ENCODE data around the gene AP2B1. TPM values are rescaled to one million over a fixed set of nuclear protein-coding genes. Genes with fewer than 3 reads are reported as not detected.
"Not testable (repeated sequence)": the region's sequence is repeated elsewhere in the genome, so short reads cannot be mapped to it uniquely, and the experiment has no call there.

AP2B1 gene
- total RNA-seq, 2 donors from 2014 or later = 154 to 190 TPM

DNA sequence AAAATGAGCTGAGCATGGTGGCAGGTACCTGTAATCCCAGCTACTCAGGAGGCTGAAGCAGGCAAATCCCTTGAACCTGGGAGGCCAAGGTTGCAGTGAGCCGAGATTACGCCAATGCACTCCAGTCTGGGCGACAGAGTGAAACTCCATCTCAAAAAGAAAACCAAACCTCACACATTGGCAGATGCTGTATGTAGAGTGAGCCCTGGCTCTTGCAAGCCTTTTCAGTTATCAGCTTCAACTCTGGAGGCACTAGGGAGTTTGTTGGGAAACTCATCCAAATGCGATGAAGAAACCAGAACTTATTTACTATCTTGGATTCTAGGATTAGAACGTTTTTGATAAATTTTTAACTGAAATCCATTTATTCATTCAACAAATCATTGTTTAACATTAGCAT is 87.4 kb downstream of the AP2B1 start:
- intact Hi-C loops (cut with DNase I, micrococcal nuclease) = no loop called here
- no peak for ATAC-seq
- no peak for DNase-seq

DNA sequence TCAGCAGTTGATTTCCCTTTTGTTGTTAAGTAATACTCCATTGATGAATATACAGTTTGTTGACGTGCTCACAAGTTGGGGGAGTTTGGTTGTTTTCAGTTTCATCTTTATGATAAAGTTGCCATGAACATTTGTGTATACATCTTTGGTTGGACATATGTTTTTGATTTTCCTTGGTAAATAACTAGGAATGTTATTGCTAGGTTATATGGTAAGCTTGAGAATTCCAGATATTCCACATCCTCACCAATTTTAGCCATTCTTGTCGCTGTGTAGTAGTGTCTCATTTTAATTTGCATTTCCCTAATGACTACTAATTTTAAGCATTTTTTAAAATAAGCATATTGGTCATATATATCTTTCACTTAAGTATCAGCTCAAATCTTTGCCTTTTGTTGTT is 89.3 kb downstream of the AP2B1 start:
- no peak for ATAC-seq
- intact Hi-C loops (cut with DNase I, micrococcal nuclease) = no loop called here
- no peak for DNase-seq

DNA sequence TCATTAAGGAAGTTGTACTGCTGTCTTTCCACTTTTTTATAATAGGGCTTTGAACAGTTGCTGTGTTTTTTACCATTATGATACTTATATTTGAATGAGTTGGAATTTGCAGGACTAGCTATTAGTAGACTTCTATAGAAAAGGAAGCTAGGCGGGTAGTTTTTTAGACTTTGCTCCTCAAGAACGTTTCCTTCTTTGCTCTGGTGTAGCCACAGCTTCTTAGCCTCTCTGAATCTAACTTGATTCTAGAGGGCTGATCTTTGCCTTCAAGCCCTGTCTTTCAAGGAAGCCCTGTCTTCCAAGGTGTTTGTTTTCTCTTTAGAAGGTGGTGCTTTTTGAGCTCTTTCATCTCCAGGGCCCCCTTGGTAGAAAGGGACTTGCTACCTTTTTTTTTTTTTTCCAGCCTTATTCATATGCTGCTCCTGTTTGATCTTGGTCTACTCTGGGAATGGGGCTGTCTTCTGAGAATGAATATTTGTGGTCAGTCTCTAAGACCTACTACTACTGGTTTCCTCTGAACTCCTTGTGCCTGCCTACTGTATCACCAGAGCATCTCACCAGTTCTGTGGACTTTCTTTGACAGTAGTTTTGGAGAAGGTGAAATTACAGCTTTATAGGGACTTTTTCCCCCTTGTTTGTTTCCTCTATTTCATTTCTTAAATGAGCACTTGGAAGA is 92.0 kb downstream of the AP2B1 start:
- intact Hi-C loops (cut with DNase I, micrococcal nuclease) = no loop called here
- peak; percentile 79 for ATAC-seq
- DNase-seq = no peak

DNA sequence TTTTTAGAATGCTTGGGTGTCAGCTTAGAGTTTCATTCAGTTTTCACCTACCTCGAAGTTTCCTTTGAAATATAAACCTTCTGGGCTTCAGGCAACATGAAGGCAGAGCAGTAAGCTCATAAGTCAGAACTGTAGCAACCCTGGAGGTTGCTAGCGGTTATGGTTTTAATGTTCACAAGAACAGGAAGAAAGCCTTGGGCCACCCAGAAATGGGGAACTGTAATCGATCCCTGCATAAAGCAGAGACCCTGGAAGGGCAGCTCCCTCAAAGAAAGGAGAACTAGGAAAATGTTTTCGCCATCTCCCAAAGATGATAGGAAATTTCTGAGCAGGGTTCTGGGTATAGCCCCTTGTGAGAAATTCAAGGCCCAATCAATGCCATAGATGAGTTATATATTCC is 96.5 kb downstream of the AP2B1 start:
- no peak for ATAC-seq

DNA sequence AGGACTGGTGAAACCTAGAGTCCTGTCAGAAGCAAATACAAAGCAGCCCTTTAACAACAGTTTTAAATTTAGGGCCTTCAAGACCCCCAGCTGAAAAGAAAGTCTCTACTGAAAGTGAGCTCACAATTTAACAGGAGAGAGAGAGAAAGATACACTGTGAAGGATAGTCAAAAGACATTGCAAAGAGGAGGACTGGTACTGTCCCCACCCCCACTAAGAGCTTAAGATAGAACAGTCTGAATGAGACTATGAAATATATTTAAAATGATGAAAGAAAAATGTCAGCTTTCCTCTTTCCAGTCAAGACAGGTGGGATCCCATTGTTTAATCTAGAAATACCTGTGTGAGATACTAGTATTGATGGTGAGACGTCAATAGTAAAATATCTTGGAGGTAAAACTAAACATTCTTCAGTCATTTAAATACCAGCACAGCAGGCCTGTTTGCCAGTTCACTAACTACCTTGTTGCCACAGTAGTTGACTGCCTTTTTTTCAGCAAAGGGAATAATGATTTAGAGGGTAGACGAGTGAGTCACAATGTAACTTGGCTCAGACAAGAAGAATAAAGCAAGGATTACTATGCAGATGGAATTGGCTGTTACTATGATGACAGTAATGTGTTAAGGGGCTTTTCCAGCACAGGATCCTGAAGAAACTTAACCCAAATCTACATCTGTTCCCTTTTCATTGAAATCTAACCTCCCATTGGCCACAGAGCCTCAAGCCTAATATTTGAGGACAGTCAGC is 97.1 kb downstream of the AP2B1 start:
- ATAC-seq = no peak
- no peak for DNase-seq
- intact Hi-C loops (cut with DNase I, micrococcal nuclease) = no loop called here

More for the DNA sequence above, 96.5 kb downstream of the AP2B1 start:
- DNase-seq = no peak
- intact Hi-C loops (cut with DNase I, micrococcal nuclease) = no loop called here

DNA sequence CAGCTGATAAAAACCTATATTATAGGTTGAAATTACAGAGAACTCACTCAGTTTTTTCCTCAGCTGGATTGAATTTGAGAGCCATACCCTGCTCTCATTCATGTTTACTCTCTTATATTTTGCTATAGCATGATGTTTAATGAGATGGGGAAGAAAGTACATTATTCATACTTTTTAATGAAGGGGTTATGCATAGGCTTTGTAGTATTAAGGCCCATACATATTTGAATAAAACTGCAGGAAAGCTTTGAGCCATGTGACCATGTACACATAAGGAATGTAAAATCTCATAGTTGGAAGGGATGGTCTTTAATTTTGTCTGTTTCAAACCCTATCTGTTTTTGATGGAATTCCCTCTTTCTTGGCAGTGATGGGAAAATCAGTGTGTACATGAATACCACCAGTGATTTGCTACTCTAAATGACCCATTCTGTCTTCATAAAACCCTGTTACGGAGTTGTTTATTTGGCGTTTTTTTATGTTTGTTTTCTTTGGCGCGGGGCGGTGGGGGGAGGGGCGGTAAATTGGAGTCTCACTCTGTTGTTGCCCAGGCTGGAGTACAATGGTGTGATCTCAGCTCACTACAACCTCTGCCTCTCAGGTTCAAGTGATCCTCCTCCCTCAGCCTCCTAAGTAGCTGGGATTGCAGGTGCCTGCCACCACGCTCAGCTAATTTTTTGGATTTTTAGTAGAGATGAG is 105.5 kb downstream of the AP2B1 start:
- intact Hi-C loops (cut with DNase I, micrococcal nuclease) = no loop called here
- DNase-seq (no peak), ATAC-seq (no peak)

DNA sequence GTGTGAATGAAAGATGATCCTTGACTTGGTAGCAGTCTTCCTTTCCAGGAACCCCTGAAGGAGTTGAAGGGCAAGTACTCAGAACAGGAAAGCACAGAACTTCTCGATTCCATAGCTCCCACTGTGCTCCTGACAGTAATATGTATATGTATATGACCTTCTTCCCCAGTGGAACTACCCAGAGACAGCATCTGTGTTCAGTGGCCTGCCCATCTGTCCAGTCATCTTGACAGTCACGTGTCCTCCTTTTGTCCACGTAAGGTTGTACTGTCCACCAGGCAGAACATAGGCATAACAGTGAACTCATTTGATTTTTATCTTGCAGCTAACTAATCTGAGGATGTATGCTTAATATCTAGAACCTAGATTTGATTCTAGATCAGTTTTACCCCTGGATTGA is 106.5 kb downstream of the AP2B1 start:
- intact Hi-C loops (cut with DNase I, micrococcal nuclease) = no loop called here
- DNase-seq = no peak
- ATAC-seq = no peak

DNA sequence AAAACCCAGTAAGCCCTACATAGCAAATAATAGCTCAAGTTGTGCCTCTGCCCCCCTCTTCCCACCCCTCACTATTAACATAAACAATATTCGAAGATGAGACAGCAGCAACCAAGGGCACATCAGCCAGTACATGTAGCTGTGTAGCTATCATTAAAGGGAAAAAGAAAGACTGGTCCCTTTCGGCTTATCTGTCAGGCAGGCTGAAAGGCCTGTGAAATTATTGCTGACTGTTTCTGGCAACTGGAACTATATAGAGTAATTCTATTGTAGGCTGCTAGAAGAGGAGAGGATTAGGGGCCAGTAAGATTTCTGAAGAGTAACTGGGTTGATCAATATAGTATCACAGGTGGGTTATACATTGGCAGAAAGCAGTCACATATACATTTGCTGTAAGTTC is 107.8 kb downstream of the AP2B1 start:
- DNase-seq (no peak), ATAC-seq (no peak)
- intact Hi-C loops (cut with DNase I, micrococcal nuclease) = no loop called here

DNA sequence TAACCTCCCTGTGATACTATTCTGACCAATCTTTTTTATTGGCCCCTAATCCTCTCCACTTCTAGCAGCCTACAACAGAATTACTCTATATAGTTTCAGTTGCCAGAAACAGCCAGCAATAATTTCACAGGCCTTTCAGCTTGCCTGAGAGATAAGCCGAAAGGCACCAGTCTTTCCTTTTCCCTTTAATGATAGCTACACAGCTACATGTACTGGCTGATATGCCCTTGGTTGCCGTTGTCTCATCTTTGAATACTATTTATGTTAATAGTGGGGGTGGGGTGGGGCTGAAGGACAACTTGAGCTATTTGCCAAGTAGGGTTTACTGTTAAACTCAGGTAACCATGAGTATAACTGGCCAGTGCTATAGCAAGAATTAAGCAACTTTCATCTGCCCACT is 108.5 kb downstream of the AP2B1 start:
- DNase-seq (no peak), ATAC-seq (peak; percentile 56)
- intact Hi-C loops (cut with DNase I, micrococcal nuclease) = no loop called here

DNA sequence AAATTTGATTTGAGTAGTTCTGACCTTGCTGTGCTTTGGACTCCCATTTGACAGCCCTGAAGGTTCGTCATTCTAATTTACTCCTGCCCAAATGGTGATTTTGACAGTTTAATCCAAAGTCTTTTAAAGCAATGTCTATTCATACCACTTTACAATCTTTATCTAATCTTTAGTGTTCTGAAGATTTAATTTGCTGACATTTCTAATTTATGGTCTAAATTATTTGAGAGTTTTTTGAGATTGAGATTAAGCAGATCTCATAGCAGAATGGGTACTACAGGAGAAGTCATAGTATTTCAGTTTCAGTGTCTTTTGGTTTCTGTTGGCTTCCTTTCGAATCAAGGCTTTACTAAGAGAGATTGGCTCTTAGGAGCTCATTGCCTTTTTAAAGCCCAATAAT is 111.7 kb downstream of the AP2B1 start:
- ATAC-seq = no peak
- intact Hi-C loops (cut with DNase I, micrococcal nuclease) = no loop called here

DNA sequence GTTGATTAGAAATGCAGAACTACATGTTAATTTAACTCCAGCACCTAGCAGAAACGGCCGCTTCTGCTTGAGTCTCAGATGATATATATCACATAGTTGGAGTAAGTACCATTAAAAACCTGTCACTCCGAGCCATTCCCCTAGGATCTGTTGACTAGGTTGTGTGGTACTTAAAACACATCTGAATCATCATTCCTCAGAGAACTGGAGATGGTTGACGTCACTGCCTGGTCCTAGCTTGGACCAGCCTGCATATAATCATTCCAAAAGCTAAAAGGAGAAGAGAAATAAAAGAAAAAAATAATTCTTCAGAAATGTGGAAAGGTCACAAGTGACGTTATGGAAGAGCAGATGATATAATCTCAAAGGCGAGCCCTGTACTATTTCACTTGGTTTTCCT is 113.0 kb downstream of the AP2B1 start:
- intact Hi-C loops (cut with DNase I, micrococcal nuclease) = no loop called here
- no peak for ATAC-seq
- no peak for DNase-seq

More for the DNA sequence above, 111.7 kb downstream of the AP2B1 start:
- DNase-seq = no peak

DNA sequence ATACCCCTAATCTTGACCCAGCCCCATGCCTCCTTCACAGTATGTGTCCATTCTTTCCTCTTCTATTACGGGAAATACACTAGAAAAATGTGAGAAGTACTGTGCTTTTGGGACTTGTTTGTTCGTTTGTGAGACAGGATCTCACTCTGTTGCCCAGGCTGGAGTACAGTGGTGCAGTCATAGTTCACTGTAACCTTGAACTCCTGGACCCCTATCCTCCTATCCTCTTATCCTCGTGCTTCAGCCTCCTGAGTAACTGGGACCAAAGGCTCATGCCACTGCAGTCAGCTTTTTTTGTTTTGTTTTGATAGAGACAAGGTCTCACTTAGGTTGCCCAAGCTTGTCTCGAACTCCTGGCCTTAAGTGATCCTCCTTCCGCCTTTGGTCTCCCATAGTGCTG is 114.4 kb downstream of the AP2B1 start:
- intact Hi-C loops (cut with DNase I, micrococcal nuclease) = no loop called here

DNA sequence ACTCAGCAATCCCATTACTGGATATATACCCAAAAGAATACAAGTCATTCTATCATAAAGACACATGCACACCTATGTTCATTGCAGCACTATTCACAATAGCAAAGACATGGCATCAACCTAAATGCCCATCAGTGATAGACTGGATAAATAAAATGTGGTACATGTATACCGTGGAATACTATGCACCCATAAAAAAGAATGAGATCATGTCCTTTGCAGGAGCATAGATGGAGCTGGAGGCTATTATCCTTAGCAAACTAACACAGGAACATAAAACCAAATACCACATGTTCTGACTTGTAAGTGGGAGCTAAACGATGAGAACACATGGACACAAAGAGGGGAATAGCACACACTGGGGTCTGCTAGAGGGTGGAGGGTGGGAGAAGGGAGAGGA is 116.2 kb downstream of the AP2B1 start:
- DNase-seq; ATAC-seq; intact Hi-C loops (cut with DNase I, micrococcal nuclease): not testable (repeated sequence)

More for the DNA sequence above, 114.4 kb downstream of the AP2B1 start:
- no peak for ATAC-seq
- no peak for DNase-seq

DNA sequence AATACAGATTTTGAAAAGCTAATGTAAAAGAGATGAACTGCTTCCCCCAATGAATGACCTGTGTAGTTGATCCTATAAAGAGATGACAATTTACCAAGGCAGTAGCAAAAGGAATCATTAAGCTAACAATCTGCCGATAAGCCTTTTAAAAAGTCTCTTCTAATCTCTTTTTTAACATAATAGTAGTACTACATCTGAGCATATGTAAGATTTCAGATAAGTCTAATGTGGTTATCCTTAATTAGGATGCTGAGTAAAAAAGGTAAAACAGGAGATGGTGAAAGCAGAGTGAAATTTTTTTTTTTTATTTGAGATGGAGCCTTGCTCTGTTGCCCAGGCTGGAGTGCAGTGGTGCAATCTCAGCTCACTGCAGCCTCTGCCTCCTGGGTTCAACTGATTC is 118.1 kb downstream of the AP2B1 start:
- no peak for ATAC-seq
- intact Hi-C loops (cut with DNase I, micrococcal nuclease) = no loop called here
- no peak for DNase-seq

DNA sequence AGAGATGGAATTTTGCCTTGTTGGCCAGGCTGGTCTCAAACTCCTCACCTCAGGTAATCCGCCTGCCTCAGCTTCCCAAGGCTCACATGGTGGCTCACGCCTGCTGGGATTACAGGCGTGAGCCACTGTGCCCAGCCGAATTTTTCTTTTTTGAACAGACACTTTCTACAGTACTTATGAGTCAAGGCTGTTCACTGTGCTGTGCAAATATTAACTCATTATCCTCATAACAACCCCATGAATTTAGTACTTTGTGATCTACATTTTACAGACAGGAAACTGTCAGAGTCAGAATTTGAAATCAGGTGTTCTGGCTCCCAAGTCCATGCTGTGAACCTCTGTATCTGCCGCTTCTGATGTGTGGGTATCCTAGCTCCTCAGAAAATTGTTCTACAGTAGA is 118.6 kb downstream of the AP2B1 start:
- intact Hi-C loops (cut with DNase I, micrococcal nuclease) = no loop called here
- ATAC-seq (peak; percentile 7), DNase-seq (no peak)

DNA sequence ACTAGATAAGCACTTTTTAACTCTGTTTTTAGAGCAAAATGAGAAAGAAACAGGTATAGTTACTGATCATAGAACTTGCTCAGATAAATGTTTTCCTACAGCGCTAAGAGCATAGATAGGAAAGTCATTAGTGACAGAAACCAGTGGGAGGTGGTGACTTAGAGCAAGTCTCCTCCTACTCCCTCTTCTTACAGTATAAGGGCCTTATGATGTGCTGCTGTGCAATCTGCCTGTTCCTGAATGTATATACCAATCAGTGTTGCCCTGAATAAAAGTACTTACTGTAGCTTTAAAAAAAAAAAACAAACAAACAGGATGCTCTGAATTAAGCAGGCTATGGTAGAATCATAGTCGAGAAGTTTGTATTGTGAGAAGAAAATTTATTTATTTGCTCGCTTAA is 121.0 kb downstream of the AP2B1 start:
- intact Hi-C loops (cut with DNase I, micrococcal nuclease) = no loop called here
- no peak for ATAC-seq
- no peak for DNase-seq

DNA sequence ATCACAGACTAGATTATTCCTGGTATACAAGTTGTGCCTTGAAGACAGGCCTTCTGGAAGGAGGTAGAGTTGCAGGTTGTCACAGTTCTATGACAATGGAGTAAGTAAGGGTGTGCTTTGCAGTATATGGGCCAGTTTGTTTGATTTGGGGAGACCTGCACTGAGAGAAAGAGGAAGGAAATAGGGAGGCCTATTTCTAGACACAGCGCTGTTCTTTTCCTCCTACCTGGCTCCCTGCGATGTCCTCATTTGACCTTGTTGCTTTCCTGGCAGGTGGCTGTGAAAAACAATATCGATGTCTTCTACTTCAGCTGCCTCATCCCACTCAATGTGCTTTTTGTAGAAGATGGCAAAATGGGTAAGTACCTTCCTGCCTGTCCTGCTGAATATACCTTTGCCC is 121.8 kb downstream of the AP2B1 start:
- intact Hi-C loops (cut with DNase I, micrococcal nuclease) = no loop called here
- no peak for DNase-seq
- ATAC-seq = no peak

DNA sequence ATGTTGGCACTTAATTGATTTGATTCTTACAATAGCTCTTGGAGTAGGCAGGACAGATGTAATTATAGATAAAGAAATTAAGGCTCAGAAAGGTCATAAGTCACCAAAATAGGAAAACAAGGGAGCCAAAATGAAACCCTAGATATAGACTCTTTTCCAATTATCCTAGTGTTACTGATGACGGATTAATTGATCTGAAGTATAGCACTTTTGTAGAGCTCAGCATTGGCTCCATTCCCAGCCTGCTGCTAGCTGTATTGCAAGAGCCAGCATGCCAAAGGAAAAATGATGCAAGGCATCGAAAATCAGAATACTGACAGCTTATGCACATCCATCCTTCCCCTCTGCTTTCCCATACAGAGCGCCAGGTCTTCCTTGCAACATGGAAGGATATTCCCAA is 122.8 kb downstream of the AP2B1 start:
- DNase-seq = no peak
- intact Hi-C loops (cut with DNase I, micrococcal nuclease) = no loop called here
- no peak for ATAC-seq

DNA sequence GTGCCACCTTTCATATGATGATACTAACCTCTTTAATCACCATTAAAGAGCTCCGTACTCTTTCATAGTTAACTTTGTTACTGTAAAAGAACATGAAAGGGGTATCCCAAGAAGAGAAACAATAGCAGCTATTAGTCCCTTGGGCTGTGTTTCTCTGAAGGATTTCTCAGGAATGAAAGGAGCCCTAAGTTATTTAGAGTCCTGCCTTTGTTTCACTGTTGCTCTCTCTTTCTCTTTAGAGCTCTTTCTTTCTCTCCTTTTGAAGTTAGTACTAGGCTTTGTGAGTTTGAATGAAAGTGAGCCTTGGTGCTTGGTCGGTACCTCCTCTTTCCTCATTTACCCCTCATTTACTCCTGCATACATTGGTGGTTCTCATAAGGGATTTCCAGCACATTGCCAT is 123.8 kb downstream of the AP2B1 start:
- no peak for DNase-seq
- no peak for ATAC-seq
- intact Hi-C loops (cut with DNase I, micrococcal nuclease) = no loop called here

DNA sequence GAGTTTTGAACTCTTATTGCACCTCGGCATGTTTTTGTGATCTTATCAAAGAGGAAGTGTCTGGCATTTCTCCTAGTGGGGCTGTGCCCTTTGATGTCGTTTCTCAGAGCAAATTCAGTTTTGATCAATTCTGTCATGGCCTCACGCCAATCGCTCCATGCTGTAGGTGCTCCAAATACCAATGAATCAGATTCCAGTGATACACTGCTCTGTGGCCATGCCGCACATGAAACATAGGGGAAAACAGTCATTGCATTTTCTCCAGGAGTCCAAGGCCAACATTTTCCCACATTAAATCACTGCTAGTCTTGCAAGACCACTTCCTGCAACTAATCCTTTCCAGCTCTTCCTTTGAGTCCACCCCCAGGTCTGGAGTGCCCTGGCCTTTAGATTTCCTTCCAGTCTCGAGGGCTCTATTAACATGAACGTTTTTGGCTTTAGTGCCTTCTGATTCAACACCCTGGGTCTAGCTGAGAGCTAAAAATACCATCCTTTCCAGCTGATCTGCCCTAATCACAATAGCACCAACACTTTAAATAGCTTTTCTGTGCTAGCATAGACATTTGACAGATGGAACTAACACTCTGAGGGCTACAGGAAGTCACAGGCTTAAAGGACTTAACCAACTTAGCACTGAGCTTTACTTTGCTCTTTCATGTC is 126.1 kb downstream of the AP2B1 start:
- intact Hi-C loops (cut with DNase I, micrococcal nuclease) = no loop called here
- DNase-seq = no peak
- ATAC-seq = peak; percentile 22
